NCI-H1930 (cell line): ENCODE data around the gene PREX1.
A peak's percentile ranks its signal among the peaks of the same experiment; 100 is the strongest.
"Not testable (repeated sequence)": the region's sequence is repeated elsewhere in the genome, so short reads cannot be mapped to it uniquely, and the experiment has no call there.

Experiments used
- DNase-seq, 2 experiments: peaks; one replicate each; lab custom pipeline; 2025; lab: John Stamatoyannopoulos, UW

The PREX1 gene

GRCh38 chr20:48847498-48848205 lies 19.9 kb upstream of the PREX1 start:
- no peak for DNase-seq

GRCh38 chr20:48846516-48847492 lies 19.0 kb upstream of the PREX1 start:
- DNase-seq, result no peak

DNA sequence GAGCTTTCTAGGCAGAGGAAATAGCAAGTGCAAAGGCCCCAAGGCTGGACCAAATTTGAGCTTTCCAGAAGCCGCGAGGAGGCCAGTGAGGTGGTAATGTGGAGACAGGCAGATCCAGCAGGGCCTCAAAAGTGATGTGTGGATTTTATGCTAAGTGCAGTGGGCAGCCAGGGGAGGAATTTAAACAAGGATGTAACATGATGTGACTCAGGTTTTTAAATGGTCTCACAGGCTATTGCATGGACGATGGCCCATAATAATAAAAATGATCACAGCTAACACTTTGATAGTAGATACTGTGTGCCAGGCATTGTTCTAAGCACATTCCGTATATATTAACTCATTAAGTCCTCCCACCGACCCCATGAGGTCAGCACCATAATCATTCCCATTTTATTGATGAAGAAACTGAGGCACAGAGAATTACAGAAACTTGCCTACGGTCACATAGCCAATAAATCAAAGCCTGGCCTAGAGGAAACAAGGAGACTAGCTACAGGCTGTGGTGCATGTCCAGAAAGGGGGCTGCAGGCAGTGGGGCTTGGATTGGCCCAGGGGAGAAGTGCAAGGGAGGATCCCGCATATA lies 18.0 kb upstream of the PREX1 start:
- no peak for DNase-seq

- DNase-seq, result no peak
Observed at GRCh38 chr20:48844996-48845395, 17.2 kb upstream of the PREX1 start.

- DNase-seq, result not testable (repeated sequence)
Observed at GRCh38 chr20:48843896-48844295, 16.1 kb upstream of the PREX1 start.

DNA sequence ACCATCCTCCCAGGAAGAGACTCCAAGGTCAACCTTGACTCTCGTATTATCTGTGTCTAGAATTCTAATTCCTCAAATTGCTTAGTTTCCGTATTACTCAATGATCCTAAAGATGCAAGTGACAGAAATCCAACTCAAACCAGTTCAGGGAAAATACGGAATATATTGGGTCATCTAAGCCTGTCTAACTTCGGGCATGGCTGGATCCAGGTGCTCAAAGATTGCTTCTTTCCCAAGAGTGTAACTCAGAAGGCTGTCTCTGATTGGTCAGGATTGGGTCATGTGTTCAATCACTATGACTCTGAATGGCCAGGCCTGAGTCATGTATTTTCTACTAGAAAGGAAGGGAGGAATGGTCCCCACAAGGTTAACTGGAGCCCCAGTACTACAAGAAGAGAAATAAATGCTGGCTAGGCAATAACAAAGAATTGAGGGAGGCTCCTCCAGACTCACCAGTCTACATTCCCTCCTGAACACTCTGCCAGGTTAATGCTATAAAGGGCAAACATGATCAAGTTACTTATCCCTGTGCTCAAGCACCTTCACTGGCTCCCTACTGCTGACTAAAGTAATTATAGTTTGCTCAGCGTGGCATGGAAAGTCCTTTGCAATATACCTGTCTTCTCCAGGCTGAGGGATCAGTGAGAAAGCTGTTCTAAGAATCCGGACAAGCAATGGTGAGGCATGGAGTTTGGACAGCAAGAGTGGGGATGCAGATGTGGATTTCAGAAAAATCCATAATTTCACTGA lies 15.4 kb upstream of the PREX1 start:
- DNase-seq, result no peak

GRCh38 chr20:48841875-48842529 lies 14.2 kb upstream of the PREX1 start:
- DNase-seq, result no peak

- DNase-seq, result no peak
Observed at GRCh38 chr20:48841196-48841874, 13.5 kb upstream of the PREX1 start.

- no peak for DNase-seq
Observed at GRCh38 chr20:48839154-48839917, 11.5 kb upstream of the PREX1 start.

- no peak for DNase-seq
Observed at GRCh38 chr20:48837014-48837413, 9.2 kb upstream of the PREX1 start.

DNA sequence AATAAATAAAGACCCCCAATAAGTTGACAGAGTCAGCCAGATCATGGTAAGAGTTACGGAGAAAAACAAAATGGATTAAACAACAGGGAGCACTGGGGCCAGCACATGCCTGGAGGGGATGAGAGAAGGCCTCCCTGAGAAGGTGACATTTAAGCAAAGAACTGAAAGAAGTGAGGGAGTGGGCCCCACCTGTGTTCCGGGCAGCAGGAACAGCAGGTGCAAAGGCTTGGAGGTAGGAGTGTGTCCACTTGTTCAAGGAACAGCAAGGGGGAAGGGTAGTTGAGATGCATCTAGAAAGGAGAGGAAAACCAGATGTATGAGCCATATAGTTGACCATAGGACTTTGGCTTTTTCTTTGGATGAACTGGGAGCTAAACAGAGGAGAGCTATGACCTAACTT lies 7.6 kb upstream of the PREX1 start:
- no peak for DNase-seq

DNA sequence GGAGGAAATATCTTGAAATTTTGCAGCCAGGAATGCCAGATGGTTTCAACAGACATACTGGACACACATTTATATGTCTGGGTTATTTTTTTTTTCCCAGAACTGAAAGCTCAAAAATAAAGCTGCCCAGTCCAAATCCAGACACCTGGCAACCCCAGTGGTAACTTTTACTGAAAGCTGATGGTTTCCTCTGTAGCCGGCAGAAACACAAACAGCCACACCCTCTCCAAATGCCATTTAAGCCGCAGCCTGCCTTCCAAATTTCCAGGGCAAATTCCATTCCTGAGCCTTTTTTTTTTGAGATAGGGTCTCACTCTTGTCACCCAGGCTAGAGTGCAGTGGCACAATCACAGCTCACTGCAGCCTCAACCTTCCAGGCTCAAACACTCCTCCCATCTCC lies 6.5 kb upstream of the PREX1 start:
- no peak for DNase-seq

- no peak for DNase-seq
Observed at GRCh38 chr20:48832405-48832730, 4.6 kb upstream of the PREX1 start.

DNA sequence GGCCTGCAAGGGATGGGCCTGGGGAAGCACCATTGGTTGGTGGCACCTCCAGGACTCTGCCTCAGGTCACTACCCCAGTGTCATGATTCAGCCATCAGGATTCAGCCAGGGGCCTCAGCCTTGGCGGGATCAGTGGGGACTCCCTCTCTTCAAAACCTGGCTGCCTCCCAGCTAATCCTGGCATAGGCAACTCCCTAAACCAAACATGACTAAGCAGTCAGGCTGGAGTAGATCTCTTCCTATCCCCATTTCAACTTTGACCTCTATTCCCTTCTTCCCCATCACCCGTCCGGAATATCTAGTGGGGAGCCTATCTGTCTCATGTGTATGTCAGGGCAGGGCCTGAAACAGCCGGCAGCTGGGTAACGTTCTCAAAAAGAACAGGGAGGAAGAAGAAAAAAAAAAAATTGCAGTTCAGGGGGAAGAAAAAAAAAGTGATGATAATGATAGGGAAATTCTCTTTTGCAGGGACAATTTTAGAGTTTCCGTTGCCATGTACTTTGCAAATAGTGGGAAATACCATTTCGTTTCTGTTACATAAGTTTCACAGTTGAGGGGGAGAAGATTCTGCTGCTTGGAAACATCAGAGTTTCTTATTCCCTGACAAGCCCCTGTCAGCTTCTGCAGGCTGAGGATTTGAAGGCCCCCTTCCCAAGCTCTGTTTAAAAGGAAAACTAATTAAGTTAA lies 4.1 kb upstream of the PREX1 start:
- no peak for DNase-seq

GRCh38 chr20:48830826-48831318 lies 3.1 kb upstream of the PREX1 start:
- DNase-seq, result no peak

DNA sequence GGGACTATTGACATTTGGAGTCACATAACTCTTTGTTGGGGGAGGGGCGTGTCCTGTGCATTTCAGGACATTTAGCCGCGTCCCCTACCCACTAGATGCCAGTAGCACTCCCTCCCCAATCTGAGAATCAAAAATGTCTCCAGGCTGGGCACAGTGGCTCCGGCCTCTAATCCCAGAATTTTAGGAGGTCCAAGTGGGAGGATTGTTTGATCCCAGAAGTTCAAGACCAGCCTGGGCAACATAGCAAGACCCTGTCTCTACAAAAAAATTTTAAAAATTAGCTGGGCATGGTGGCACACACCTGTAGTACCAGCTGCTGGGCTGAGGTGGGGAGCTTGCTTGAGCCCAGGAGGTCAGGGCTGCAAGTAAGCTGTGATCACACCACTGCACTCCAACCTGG lies 2.1 kb upstream of the PREX1 start:
- no peak for DNase-seq

DNA sequence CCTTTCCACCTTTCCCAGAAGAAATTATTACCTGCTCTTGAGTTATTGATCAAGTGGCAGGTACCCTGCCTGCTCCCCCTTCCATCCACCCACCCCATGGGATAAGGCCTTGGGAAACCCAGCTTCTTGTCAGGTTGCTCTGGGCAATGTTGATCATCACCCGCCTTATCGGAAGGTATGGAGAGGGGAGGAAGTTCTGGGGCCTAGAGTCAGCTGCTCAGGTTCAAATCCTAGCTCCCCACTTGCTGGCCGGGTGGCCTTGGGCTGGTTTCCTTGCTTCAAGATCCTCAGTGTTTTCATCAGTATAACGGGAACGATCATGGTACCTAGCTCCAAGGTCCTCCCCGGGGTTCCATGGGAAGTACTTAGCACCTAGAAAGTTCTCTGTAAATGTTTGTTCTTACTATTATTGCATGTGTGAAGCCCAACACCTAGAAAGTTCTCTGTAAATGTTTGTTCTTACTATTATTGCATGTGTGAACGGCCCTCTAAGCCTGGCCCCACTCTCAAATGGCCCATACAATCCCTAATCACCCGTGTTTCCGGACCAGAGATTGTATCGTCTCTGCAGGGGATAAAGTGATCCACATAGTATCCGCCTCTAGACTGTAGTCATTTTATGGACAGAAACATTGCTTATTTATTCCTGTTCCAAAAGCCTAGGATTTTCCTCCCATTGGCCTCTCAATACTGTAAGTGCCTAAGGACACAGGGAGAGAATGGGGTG lies 1.1 kb upstream of the PREX1 start:
- no peak for DNase-seq

GRCh38 chr20:48826883-48827771 lies 672 bp downstream of the PREX1 start:
- DNase-seq, result peak in 1 of 2 experiments; percentile 29
